Regular cardiac myocyte (primary cell): ENCODE results near the gene FAR1. TPM values are rescaled to one million over a fixed set of nuclear protein-coding genes. Genes with fewer than 3 reads are reported as not detected.

Experiments
- total RNA-seq: library from RNA; depleted of rRNA; stranded (reverse); fragments of >200 nt; gene quantifications from 2 replicates; pipeline ENCODE4 v1.2.3, GENCODE V29; 2014

The FAR1 gene
- 40.9 and 57.5 TPM in 2 replicates for total RNA-seq

DNA sequence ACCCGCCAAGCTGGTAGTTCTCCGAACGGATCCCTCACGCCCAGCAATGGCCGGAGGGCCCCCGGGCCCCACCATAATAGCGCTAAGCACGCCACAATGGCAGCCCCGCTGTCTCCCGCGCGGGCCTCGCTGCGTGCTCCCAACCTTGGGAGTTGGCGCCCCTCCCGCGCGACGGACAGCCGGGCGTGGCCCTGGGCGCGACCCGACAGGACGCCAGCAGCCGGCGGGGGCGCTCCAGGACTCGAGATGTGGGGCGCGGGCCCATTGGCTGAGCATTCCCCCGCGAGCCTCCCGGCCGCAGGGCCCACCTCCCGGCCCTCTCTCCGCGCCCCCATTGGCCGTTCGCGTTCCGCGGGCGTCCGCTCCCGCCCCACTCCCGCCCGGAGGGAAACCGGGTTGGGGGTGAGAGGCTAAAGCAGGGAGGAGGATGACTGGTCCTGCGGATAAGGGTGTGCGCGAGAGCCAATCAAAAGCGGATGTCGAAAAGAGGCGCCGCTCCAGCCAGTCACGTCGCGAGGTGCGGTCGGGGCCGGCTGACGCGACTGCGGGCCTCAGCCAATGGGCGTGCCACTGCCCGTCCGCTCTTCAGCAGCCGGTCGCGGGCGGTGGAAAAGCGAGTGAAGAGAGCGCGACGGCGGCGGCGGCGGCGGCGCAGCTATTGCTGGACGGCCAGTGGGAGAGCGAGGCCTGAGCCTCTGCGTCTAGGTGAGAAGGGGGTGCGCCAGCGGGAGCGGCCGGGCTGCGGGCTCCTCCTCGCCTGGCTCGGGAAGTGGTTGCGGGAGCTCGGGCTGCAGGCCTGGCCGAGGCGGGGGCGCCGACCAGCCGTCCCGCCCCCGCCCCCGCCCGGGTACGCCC is at the start of gene FAR1:
Gene FAR1, plus strand, starts transcription at position 567 of the 855 bp plus-strand sequence. CDS start 26,098 bp downstream, outside the sequence.

Other genes starting within 250 kb of the FAR1 start
- 90.5 and 112 TPM in 2 replicates for gene BTBD10, start 205.4 kb upstream of the FAR1 start, total RNA-seq
- gene PTH, start 172.7 kb upstream of the FAR1 start, total RNA-seq, result not detected in 2 replicates